ENCODE results near the gene MTHFD1.

MTHFD1 gene

DNA sequence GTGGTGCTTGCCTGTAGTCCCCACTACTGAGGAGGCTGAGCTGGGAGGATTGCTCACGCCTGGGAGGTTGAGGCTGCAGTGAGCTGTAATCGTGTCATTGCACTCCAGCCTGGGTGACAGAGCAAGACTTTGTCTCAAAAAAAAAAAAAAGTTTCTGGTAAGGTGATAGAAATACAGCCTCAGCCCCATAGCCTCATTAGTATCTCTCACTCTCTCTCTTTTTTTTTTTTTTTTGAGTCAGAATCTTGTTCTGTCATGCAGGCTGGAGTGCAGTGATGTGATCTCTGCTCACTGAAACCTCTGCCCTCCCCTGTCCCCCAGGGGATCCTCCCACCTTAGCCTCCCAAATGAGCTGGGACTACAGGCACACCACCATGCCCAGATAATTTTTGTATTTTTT, 19.2 kb downstream of the MTHFD1 start:
- DNase-seq = no peak

DNA sequence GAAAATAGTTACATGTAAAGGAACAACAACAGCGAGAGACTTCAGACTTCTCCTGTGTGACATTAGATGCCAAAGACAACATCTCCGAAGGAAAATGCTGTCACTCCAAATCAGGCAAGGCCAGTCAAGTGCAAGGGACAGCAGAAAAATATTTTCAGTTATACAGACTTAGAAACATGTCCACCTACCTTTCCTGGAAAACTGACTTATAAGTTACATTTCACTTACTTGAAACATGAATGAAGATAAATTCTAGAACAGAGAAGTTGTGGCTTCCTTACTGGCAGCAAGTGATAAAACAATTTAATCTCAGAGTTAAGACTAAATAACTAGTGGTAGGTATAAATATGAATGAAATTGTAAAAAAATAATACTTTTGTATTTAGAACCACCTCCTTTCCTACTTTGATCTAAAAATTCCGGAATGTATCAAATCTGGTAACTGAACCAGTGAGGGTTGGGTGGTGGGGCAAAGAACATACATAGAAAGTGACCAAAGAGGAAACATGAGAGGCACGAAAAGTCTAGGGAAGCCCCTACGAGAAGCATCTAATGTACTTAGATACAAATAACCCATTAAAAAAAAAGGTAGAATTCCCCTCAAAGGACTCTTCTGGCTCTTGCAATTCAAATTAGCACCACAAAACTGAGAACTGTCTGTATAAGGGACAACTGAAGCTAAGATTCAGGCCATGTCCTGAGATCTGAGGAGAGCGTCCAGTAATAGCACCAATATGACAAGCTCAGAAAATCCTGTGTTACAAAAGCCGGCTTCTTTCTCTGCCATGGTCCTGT, 21.2 kb downstream of the MTHFD1 start:
- no peak for DNase-seq

DNA sequence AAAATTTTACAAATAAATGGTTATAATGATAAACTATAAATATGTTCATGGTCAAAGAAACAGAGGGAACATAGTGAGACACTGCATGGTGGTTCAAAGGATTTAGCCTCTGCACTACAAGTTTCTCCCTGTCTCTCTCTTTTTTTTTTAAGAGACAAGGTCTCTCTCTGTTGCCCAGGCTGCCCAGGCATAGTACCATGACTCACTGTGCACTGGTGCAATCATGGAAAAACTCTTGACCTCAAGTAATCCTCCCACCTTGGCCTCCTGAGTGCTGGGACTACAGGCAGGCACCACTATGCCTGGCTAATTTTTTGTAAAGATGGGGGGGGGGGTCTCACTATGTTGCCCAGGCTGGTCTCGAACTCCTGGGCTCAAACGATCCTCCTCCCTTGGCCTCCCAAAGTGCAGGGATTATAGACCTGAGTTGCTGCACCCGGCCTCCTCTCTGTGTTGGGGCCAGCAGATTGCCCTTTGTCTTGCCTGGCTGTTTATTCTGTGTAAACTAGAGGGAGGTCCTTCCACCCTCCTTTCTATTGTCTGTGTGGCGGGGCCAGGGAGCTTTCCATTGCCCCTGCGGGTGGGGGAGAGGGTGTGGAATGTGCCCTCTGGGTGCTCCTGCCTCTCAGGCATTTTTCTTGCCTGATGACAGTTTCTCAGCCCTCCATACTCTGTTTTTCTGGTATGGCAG, 22.1 kb downstream of the MTHFD1 start:
- DNase-seq = no peak

DNA sequence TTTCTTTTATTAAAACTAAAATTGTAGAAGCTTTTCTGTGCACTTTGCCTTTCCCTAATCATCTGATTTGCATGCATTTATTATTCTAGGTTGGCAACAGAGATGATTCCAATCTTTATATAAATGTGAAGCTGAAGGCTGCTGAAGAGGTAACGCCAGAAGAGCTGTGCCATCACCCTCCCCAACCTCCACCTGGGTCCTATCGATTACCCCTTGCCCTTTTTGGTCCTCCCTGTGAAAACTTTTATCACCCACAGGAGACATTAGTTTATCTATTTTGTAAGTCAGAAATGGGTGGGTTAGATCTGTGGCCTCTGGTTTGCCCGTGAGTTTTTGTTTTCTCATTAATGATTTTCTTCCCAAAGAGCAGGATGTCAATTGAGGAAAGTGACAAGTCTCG, 22.8 kb downstream of the MTHFD1 start:
- DNase-seq = no peak

DNA sequence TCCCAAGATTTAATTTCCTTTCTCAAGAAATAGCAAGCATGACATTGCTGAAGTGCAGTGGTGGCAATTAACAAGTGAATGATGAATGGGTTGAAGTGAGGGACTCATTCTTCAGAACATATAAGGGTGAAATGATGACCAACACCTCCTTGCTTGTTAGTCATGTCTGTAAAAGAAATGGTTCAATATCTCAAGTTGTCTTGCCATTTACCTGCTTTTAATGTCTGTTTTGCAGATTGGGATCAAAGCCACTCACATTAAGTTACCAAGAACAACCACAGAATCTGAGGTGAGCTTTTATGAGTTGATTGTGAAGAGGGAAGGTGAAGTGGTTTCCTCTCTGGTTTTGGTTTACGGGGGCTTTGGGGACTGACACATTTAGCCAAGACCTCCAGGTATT, 24.1 kb downstream of the MTHFD1 start:
- DNase-seq = no peak

DNA sequence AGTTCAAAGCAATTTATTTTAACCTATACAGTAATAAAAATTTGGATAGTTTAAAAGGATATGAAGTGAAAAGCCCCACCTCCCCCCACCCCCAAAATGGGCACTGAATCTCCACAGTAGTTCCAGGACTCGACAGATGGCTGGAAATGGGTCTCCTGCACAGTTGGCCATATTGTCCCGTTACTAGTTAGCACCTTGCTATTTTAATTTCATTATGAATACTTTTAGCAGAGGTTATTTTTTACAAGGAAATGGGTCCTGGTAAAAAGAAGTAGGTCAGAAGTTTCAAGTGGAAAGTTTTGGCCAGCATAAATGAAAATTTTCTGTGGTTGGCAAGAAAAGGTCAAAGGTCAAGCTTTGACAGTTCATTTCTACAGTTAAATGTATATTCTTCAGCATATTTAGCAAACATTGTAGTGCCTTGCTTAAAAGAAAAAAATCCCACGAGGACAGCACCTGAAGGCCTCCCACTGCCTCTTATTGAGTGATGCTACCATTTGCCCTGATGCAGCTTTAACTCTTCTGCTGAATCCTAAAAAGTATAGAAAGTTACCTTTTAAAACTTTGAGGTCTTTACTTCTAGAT, 28.3 kb downstream of the MTHFD1 start:
- DNase-seq = no peak

DNA sequence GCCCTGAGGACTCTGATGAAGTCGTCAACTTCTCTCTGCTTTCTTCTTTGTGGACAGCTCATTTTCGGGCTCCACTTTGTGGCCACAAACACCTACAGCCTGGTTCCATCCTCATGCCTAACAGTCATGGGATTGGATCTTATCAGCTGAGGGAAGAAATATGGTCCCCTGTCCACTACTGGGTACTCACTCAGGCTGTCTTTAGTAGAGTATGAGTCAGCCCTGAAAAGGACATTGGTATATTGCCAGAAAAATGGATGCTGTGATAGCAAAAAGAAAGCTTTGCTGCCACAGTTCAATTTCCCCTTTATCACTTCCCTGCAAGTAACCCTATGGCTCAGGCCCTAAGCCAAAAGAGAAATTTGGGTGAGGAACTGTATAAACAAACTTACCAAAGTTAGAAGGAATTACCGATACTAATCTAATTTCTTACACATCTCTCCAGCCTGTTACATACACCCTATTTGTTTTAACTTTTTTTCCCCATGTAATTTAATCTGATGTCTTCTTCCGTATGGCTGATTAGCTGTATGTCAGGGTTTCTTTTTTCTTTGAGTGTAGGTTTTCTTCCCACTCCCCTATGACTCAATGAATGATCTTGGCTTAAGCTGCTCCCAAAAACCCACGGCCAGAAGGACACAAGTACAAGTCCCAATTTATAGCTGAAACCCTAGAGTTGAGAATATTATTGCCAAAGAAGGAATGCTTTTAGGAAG, 29.1 kb downstream of the MTHFD1 start:
- no peak for DNase-seq

DNA sequence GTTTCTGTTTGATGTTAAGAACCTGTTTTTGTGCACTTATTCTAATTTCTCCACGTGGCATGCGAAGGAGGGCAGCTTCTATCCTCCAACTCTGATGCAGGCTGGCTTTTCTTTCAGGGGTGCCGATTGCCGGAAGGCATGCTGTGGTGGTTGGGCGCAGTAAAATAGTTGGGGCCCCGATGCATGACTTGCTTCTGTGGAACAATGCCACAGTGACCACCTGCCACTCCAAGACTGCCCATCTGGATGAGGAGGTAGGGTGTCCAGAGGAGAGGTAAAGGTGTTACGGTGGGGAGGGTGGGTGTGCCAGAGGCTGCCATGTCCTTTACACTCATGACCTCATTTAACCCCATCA, 29.6 kb downstream of the MTHFD1 start:
- no peak for DNase-seq

DNA sequence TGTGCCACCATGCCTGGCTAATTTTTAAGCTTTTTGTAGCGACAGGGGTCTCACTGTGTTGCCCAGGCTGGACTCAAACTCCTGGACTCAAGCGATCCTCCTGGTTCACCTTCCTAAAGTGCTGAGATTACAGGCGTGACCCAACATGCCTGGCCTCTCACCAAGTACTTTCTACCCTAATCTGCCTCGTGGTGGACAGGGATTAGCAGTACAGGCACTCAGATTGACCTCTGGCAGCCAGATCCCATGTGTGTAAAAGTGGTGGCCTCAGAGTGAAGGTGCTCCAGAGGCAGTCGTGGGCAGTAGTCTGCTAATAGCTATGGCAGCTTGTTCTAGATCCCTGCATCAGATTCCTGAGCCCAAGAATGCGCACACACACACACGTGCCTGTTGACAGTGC, 30.9 kb downstream of the MTHFD1 start:
- DNase-seq = no peak

DNA sequence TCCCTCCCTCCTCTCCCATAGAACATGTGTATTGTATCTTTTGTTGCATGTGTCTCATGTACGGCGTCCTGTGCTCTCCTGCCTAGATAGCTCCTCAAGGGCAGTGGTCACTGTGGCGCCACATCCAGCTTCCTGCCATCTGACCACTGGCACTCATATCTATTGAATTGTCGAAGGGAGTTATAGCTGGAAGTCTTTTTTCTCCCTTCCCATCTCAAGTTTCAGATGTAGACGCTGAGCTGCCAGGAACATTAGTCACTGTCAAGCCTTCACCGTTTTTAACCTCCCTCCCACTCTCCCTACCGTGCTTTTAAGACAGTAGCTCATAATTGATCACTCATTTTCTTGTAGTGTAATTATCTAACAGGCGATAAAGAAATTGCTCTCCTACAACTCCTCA, 33.0 kb downstream of the MTHFD1 start:
- DNase-seq = no peak

DNA sequence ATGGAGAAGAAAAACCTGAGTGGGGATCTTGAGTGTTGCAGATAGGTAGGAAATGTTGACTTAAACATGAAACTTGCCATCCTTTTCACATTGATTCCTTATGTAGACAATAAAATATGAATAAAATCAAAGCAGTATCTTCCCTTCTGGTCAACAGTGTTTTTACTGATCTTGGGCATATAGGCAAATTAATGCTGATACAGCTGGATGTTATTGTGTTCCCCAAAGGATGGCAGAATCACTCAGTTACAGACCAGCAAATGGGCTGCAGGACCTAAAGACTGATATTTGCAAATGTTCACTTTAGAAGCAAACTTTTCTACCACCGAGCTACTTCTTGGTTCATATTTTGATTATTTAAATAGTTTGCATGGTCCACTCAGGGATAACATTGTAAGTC, 33.9 kb downstream of the MTHFD1 start:
- DNase-seq = no peak

DNA sequence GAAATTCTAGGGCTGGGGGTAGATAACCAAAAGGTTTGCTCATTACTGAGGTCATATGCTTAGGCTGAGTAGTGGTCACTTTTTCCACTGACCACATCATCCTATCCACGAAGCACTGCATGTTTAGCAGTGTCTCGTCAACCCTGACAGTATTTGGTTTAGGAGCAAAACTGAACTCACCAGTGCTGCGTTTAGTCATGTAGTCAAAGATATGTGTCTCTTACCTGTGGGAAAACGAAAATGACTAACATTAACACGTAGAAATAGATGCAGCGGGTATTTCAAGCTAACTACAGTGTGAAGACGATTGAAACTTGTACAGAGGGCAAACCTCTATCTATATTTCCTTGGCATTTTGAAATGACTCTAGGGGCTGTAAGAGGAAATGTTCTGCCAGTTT, 34.6 kb downstream of the MTHFD1 start:
- no peak for DNase-seq

DNA sequence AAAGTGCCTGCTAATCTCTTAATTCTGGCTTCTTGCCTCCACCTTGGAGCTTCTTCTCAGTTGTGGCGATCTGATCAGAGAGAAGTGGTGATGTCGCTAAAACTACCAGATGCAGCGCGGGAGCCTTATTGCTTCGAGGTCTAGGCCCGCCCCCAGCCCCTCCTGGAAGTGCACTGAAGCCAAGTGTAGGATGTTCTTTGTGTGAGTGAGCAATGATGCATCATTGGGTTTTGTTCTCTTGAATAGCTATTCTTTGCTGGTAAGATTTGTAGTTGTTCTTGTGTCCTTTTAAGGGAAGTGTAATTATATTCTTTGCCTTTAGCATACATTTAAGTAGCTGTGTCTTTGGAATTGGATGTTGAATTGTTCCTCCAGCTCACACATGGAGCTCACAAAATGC, 35.8 kb downstream of the MTHFD1 start:
- DNase-seq = no peak

DNA sequence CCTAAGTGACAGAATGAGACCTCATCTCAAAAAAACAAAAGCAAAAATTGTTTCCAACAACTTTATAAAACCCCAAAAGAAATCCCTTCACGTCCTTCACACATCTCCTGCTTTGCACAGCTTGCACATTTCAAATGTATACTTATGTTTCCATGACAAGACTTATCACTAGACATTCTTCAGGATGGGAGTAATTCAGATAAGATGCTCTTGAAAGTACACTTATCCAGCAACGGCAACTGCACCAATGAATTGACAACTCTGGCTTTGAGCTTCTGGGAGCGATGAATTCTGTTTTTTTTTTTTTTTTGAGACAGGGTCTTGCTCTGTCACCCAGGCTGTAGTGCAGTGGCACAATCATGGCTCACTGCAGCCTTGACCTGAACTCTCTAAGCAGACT, 46.4 kb downstream of the MTHFD1 start:
- DNase-seq = no peak

DNA sequence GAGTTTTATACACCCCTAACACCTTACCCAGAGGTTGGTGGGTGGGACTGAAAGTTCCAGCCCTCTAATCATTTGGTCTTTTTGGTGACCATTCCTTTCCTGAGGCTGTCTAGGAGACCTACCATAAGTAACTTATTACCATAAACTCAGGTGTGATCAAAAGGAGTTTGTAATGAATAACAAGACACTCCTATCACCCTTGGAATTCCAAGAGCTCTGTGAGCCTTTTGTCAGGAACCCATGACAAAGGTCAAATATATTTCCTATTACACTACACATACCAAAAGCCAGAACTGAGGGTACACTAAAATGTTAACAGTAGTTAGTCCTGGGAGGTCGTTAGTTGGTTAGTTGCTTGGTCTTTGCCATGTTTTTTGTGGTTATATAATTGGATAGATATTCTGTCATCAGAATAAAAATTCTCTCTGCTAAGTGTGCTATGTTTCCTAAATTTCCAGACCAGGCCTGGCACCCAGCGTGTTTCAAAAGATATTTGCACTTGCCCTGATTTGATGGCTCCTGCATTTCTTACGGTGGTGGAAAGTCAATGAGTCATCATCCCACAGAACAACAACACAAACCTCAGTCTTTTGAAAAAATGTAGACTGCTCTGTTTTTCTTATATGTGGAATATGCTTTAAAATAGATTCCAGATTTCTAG, 50.2 kb downstream of the MTHFD1 start:
- no peak for DNase-seq

DNA sequence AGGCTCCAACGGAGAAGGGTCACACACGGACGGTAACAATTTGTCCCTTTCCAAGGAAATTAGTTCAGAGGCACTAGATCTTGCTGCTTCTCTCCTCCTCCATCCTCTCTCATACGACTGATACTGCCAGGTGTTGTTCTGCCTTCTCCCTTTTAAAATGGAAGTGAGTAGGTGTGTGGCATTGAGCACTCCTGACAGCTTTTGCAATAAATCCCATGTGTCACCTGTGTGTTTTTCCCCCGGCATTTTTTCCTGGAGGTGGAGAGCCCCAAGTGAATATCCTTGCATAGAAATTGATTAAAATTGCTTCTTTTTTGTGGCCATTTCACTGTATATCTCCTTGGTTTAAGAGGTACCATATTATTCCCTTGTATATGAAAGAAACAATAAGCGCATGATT, 51.0 kb downstream of the MTHFD1 start:
- no peak for DNase-seq

DNA sequence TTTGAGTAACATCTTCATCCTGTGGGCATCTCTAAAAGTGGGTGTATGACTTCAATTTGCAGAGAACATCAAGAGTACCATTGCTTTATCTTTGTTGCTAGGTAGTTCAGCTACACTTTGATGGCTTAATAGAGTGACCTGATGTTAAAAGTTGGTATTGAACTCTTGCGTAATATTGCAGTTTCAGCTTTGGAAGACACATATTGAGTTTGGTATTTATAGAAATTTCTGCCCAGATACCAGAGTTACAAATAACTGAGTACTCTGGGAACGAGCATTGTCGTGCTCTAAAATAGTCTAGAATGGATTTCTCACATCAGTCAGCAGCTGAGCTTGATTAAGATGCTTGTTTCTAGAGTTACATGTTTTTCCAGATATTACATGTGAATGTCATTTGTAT, 52.3 kb downstream of the MTHFD1 start:
- DNase-seq = no peak

DNA sequence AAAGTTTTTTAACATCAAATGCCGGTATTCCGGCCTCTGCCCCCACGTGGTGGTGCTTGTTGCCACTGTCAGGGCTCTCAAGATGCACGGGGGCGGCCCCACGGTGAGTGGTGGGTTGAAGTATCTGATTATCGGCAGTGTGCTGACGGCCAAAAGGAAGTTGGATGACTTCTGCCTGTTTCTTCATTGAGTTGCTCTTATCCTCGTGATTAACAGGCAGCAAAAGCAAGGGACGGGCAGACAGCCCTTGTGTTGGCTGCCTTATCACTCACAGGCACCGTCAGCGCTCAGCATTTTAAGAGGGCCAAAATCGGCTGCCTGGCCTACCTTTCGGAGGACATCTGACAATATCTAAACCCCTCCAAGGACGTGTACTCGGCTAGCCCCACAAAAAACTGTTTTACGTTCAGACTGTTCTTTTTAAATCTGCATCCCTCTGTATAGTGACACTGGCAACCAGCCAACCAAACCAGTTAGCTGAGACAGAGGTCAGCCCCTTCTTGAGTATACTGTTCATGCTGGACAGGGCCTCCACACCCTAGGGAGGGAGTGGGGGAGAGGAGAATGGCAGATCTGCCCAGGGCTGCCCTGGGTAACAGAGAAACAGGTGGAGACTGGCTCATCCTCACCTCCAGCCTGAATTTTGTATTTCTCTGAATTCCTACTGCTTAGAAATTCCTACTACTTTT, 54.3 kb downstream of the MTHFD1 start:
- no peak for DNase-seq

DNA sequence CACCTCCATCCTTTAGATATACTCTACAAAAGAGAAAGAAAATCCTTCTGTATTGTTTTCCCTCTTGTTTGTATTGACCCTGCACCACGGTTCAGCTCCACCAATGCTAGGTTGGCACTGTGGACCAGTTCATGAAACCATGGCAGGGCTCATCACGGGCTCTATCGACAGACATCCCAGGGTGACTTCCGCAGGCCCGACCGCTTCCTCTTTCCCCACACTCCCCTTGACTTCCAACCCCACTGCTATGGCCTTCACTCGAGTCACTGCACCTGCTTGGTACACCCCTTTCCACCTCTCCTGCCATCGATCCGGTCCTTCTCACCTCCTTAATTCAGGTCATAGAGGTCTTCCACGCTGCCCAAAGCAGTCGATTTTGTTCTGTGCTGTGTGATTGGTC, 56.0 kb downstream of the MTHFD1 start:
- DNase-seq = no peak

DNA sequence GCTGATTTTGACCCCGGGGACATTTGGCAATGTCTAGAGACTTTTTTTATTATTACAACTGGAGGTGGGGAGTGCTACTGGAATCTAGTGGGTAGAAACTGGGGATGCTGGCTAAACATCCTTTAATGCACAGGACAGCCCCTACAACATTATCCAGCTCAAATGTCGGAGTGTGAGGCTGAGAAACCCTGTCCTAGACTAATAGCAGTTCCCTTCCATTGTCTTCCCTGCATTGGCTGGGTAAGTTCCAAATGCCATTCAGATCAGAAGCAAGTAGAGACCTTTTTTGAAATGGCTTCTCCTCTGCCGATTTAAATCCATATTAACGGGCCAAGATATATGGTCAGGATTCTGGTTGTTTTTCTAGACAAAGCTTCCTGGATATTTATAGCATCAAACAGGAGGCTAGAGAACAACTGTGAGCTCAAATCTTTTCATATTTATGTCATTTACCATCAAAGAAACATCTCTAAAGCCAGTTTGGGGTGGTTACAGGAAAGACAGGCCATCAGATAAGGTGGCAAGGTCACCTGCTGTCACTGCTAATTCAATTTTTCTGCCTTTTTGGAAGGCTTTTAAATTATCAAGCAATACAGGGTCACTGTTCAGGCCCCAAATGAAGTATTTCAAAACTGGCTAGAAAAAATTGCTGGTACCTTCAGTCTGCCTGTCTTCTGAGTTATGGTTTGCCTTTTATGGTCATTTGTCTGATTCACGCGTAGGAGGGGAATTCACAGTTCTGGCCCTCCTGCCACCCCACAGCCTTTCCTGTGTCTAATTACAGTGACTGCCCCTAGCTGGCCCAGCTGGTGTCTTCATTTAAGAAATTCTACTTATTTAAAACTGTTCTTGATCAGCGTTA, 57.1 kb downstream of the MTHFD1 start:
- DNase-seq = no peak

DNA sequence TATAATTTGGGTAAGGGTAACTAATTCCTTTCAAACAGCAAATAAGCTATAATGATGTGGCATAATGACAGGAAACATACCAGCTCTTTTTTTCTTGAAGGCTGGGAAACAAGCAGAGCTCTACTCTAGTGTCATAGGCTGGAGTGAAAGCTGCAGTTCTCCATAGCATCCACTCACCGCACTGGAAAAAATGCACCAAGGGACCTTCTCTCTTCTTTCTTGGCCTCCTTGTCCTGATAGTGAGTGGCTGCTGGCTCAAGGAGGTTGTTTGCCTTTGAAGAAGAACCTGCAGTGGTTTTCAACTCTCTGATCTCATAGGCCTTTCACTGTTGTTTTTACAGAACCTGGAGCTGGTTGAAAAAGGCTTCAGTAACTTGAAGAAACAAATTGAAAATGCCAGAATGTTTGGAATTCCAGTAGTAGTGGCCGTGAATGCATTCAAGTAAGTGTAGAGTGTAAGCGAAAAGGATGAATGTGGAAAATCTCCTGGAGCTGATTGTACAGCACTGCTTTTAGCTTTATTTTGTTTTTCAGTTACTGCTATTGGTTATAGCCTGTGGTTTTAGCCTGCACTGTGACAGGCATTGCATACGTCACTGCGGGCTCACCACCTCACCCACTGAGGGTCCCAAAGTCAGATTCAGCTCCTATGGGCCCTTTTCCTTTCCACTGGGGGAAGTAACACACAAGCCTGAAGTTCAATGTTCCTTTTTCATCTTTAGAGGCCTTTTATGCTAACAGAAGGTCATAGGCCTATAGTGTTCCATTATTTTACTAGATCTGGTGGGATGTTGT, 59.9 kb downstream of the MTHFD1 start:
- no peak for DNase-seq
